Panc1 (cell line): ENCODE measurements around the gene DOCK4. TPM values are rescaled to one million over a fixed set of nuclear protein-coding genes. Genes with fewer than 3 reads are reported as not detected.

Source experiments
- ATAC-seq: fragments of 200-7000 bp; cut with Tn5 transposase; 2 replicates; pipeline ENCODE4 v1.9.1; 2020; ENCODE audit warnings: mild to moderate bottlenecking, moderate library complexity
- BruUV-seq: library from RNA; stranded (reverse); fragments of 400-500 nt; replicated peaks from 2 replicates; lab custom pipeline; 2021; lab: Mats Ljungman, UMichigan
- CTCF ChIA-PET: fragments of 300-600 bp; sonication (Branson Sonifier 250); formaldehyde crosslinking; loops from one replicate; lab custom pipeline; 2022; ENCODE audit warnings: antibody characterized with exemption; lab: Charles Lee
- POLR2A ChIA-PET: fragments of 300-600 bp; sonication (Branson Sonifier 250); formaldehyde crosslinking; loops from one replicate; lab custom pipeline; 2022; ENCODE audit warnings: antibody characterized with exemption; lab: Charles Lee
- DNase-seq: peaks from one replicate; pipeline ENCODE4 v3.0.0-alpha.2; 2010; ENCODE audit warnings: low read depth, low spot score
- H3K27ac ChIP-seq: 2 replicates; pipeline ENCODE4 v1.5.1; 2011; ENCODE audit warnings: mild to moderate bottlenecking, low read length, inconsistent platforms
- H3K27me3 ChIP-seq: fragments of 200-500 bp; sonication (Bioruptor generic); 2 replicates; pipeline ENCODE4 v1.6.0; 2014; ENCODE audit warnings: low read length, inconsistent platforms; ENCODE audit not compliant: control insufficient read depth, insufficient read depth
- H3K36me3 ChIP-seq: fragments of 200-500 bp; sonication (Bioruptor generic); 2 replicates; pipeline ENCODE4 v1.5.1; 2014; ENCODE audit warnings: inconsistent platforms, mild to moderate bottlenecking, low read length, moderate library complexity; ENCODE audit not compliant: control insufficient read depth, insufficient read depth
- H3K4me1 ChIP-seq: 2 replicates; pipeline ENCODE4 v1.5.1; 2011; ENCODE audit warnings: inconsistent platforms, mild to moderate bottlenecking, low read length, moderate library complexity; ENCODE audit not compliant: control insufficient read depth, insufficient read depth
- H3K4me3 ChIP-seq, 2 experiments: 2 replicates each; pipeline ENCODE4 v1.5.1; 2011 to 2012; ENCODE audit warnings: low read depth in 2 of 2, low read length in 2 of 2, mild to moderate bottlenecking in 2 of 2, inconsistent platforms in 1 of 2, moderate library complexity in 1 of 2
- H3K9me3 ChIP-seq: fragments of 200-500 bp; sonication (Bioruptor generic); 2 replicates; pipeline ENCODE4 v1.5.1; 2014; ENCODE audit warnings: low read depth, mild to moderate bottlenecking, inconsistent platforms, low read length, moderate library complexity; ENCODE audit not compliant: control insufficient read depth, insufficient read depth
- POLR2AphosphoS5 ChIP-seq: IDR thresholded peaks from 2 replicates; pipeline ENCODE4 v1.6.1; 2012; ENCODE audit warnings: mild to moderate bottlenecking, low read depth, low read length, moderate library complexity
- SIN3A ChIP-seq: IDR thresholded peaks from 2 replicates; pipeline ENCODE4 v1.6.1; 2012; ENCODE audit warnings: low read depth, mild to moderate bottlenecking, low read length, moderate library complexity, borderline replicate concordance; ENCODE audit not compliant: insufficient read depth
- TCF7L2 ChIP-seq: IDR thresholded peaks from 2 replicates; pipeline ENCODE4 v1.6.1; 2011; ENCODE audit warnings: mild to moderate bottlenecking, low read depth, low read length, inconsistent platforms
- in situ Hi-C: cut with HindIII; loops from 2 replicates; pipeline ENCODE4 v1.10.0; 2016; ENCODE audit warnings: low sequenced_read_pairs, low pct_unique_long_range_greater_than_20kb
- intact Hi-C: fragments of 100-400 bp; cut with micrococcal nuclease; formaldehyde crosslinking; loops from one replicate; pipeline ENCODE4 v1.10.0; 2022; ENCODE audit not compliant: unreplicated experiment
- total RNA-seq: library from RNA; stranded (reverse); gene quantifications from one replicate; pipeline ENCODE4 v1.2.1, GENCODE V29; 2021; ENCODE audit not compliant: unreplicated experiment
- TF ChIP-seq, protein P1 (sequence below), 2 experiments: IDR thresholded peaks; 2 replicates each; pipeline ENCODE4 v1.6.1; 2011 to 2012; ENCODE audit warnings: low read depth in 2 of 2, control low read depth in 1 of 2, low read length in 1 of 2, mild to moderate bottlenecking in 1 of 2, moderate library complexity in 1 of 2; ENCODE audit not compliant: insufficient read depth in 1 of 2
- TF ChIP-seq, protein P2 (sequence below): fragments of 450-650 bp; IDR thresholded peaks from 2 replicates; pipeline ENCODE4 v1.5.1; 2017; ENCODE audit warnings: mild to moderate bottlenecking

The DOCK4 gene
- total RNA-seq, 1 experiment from 2014 or later: 10.8 TPM

DNA sequence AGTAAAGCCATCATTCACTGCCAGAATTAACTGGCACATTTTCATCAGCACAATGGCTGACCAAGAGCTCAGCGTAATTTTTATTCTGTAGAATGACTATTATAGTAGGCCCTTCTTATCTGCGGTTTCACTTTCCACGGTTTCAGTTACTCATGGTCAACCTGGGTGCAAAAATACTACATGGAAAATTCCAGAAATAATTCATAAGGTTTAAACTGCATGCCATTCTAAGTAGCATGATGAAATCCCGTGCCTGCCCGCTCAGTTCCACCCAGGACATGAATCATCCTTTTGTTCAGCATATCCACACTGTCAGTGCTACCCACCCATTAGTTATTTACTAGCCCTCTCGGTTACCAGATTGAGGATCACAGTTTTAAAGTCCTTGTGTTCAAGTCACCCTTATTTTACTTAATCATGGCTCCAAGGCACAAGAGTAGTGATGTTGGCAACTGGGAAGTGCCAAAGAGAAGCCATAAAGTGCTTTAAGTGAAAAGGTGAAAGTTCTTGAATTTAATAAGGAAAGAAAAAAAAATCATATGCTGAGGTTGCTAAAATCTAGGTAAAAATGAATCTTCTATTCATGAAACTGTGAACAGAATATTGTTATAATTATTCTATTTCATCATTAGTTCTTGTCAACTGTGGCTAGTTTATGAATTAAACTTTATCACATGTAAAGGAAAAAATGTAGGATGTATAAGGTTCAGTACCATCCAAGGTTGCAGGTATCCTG lies 204.9 kb downstream of the DOCK4 start:
- TF ChIP-seq TCF7L2 (no peak), POLR2AphosphoS5 (no peak), SIN3A (no peak)
- TF ChIP-seq, protein P1, sequence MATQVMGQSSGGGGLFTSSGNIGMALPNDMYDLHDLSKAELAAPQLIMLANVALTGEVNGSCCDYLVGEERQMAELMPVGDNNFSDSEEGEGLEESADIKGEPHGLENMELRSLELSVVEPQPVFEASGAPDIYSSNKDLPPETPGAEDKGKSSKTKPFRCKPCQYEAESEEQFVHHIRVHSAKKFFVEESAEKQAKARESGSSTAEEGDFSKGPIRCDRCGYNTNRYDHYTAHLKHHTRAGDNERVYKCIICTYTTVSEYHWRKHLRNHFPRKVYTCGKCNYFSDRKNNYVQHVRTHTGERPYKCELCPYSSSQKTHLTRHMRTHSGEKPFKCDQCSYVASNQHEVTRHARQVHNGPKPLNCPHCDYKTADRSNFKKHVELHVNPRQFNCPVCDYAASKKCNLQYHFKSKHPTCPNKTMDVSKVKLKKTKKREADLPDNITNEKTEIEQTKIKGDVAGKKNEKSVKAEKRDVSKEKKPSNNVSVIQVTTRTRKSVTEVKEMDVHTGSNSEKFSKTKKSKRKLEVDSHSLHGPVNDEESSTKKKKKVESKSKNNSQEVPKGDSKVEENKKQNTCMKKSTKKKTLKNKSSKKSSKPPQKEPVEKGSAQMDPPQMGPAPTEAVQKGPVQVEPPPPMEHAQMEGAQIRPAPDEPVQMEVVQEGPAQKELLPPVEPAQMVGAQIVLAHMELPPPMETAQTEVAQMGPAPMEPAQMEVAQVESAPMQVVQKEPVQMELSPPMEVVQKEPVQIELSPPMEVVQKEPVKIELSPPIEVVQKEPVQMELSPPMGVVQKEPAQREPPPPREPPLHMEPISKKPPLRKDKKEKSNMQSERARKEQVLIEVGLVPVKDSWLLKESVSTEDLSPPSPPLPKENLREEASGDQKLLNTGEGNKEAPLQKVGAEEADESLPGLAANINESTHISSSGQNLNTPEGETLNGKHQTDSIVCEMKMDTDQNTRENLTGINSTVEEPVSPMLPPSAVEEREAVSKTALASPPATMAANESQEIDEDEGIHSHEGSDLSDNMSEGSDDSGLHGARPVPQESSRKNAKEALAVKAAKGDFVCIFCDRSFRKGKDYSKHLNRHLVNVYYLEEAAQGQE (IDR thresholded peaks at IDR 0.05; ENCODE audit: insufficient read depth in 1 of 2, low read depth in 2 of 2, low read length in 1 of 2): no peak
- TF ChIP-seq, protein P2, sequence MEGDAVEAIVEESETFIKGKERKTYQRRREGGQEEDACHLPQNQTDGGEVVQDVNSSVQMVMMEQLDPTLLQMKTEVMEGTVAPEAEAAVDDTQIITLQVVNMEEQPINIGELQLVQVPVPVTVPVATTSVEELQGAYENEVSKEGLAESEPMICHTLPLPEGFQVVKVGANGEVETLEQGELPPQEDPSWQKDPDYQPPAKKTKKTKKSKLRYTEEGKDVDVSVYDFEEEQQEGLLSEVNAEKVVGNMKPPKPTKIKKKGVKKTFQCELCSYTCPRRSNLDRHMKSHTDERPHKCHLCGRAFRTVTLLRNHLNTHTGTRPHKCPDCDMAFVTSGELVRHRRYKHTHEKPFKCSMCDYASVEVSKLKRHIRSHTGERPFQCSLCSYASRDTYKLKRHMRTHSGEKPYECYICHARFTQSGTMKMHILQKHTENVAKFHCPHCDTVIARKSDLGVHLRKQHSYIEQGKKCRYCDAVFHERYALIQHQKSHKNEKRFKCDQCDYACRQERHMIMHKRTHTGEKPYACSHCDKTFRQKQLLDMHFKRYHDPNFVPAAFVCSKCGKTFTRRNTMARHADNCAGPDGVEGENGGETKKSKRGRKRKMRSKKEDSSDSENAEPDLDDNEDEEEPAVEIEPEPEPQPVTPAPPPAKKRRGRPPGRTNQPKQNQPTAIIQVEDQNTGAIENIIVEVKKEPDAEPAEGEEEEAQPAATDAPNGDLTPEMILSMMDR: no peak
- no peak overlapping the region for H3K27ac ChIP-seq
- ATAC-seq: peak; percentile 56; the same call in 1 of the 2 replicates
- no peaks in the 10 kb centered on the region for H3K36me3 ChIP-seq
- POLR2A ChIA-PET: no interaction called here
- no TSS peak for BruUV-seq
- no peaks in the 10 kb centered on the region for H3K4me1 ChIP-seq
- peak; percentile 38 for DNase-seq
- no peak overlapping the region for H3K4me3 ChIP-seq
- H3K27me3 ChIP-seq: no peaks in the 10 kb centered on the region
- in situ Hi-C loops: no loop called here
- H3K9me3 ChIP-seq: no peaks in the 10 kb centered on the region
- CTCF ChIA-PET: no interaction called here
- intact Hi-C loops: no loop called here

DNA sequence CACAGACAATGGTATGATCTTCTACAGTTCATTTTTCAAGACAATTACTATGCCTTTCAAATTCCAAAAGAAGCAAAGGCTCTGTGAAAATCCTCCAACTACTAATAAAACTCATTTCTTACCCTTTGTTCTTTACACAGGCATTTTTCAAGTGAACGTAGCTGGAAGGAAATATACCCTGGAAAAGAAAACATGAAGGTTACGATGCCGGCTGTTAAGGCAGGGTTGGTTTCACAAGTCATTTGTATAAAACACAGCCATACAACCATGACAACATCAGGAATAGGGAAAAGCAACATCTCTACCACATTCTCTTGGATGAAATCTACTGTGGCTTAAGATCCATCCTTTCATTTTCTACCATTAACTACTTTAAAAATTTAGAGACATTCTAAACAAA lies 207.9 kb downstream of the DOCK4 start:
- no peak overlapping the region for H3K4me3 ChIP-seq
- ChIA-PET POLR2A (no interaction called here), CTCF (no interaction called here)
- H3K27ac ChIP-seq: no peak overlapping the region
- ATAC-seq (no peak), DNase-seq (no peak)
- no peaks in the 10 kb centered on the region for H3K36me3 ChIP-seq
- intact Hi-C loops (no loop called here), in situ Hi-C loops (no loop called here)
- H3K4me1 ChIP-seq: no peaks in the 10 kb centered on the region
- BruUV-seq: no TSS peak
- H3K27me3 ChIP-seq: no peaks in the 10 kb centered on the region
- TF ChIP-seq, protein P1 (IDR thresholded peaks at IDR 0.05; ENCODE audit: insufficient read depth in 1 of 2, low read depth in 2 of 2, low read length in 1 of 2): no peak
- no peak for TF ChIP-seq TCF7L2
- TF ChIP-seq SIN3A: no peak
- TF ChIP-seq, protein P2: no peak
- TF ChIP-seq POLR2AphosphoS5: no peak
- H3K9me3 ChIP-seq: no peaks in the 10 kb centered on the region
